CD4-positive, alpha-beta T cell treated with Interleukin-10 for 1 hour (primary cell): ENCODE measurements around the gene COG4.
"Not testable (repeated sequence)": the region's sequence is repeated elsewhere in the genome, so short reads cannot be mapped to it uniquely, and the experiment has no call there.

ENCODE experiments used
- DNase-seq: peaks from one replicate; pipeline ENCODE4 v3.0.0-alpha.2; 2020

The COG4 gene

GRCh38 chr16:70523076-70523742 is at the start of gene COG4:
Gene COG4, minus strand, starts transcription at chr16:70523554. Its CDS starts 11 bp downstream, at chr16:70523543.
- peak; percentile 93 for DNase-seq

- DNase-seq, result no peak
Observed at GRCh38 chr16:70572926-70573270, 49.5 kb upstream of the COG4 start.

- no peak for DNase-seq
Observed at GRCh38 chr16:70572050-70572925, 48.9 kb upstream of the COG4 start.

- DNase-seq, result no peak
Observed at GRCh38 chr16:70571623-70572022, 48.3 kb upstream of the COG4 start.

GRCh38 chr16:70570967-70571570 is 47.7 kb upstream of the COG4 start:
- no peak for DNase-seq

GRCh38 chr16:70569752-70570151 is 46.4 kb upstream of the COG4 start:
- DNase-seq, result no peak

GRCh38 chr16:70568601-70569237 is 45.4 kb upstream of the COG4 start:
- DNase-seq, result no peak

GRCh38 chr16:70565053-70565452 is 41.7 kb upstream of the COG4 start:
- DNase-seq, result no peak

GRCh38 chr16:70563636-70564035 is 40.3 kb upstream of the COG4 start:
- no peak for DNase-seq

GRCh38 chr16:70561623-70562022 is 38.3 kb upstream of the COG4 start:
- no peak for DNase-seq

- no peak for DNase-seq
Observed at GRCh38 chr16:70556063-70556462, 32.7 kb upstream of the COG4 start.

GRCh38 chr16:70553645-70554044 is 30.3 kb upstream of the COG4 start:
- no peak for DNase-seq

- DNase-seq, result no peak
Observed at GRCh38 chr16:70552675-70553074, 29.3 kb upstream of the COG4 start.

GRCh38 chr16:70551788-70552187 is 28.4 kb upstream of the COG4 start:
- no peak for DNase-seq

GRCh38 chr16:70550082-70550481 is 26.7 kb upstream of the COG4 start:
- no peak for DNase-seq

GRCh38 chr16:70548936-70549335 is 25.6 kb upstream of the COG4 start:
- no peak for DNase-seq

- DNase-seq, result no peak
Observed at GRCh38 chr16:70544548-70544947, 21.2 kb upstream of the COG4 start.

GRCh38 chr16:70540994-70541393 is 17.6 kb upstream of the COG4 start:
- DNase-seq, result no peak

GRCh38 chr16:70534971-70535370 is 11.6 kb upstream of the COG4 start:
- no peak for DNase-seq

- not testable (repeated sequence) for DNase-seq
Observed at GRCh38 chr16:70529954-70530353, 6.6 kb upstream of the COG4 start.

GRCh38 chr16:70529051-70529777 is 5.9 kb upstream of the COG4 start:
- peak; percentile 56 for DNase-seq

- no peak for DNase-seq
Observed at GRCh38 chr16:70527315-70527996, 4.1 kb upstream of the COG4 start.
